ENCODE results near the gene C1orf210. TPM values are rescaled to one million over a fixed set of nuclear protein-coding genes. Genes with fewer than 3 reads are reported as not detected.

C1orf210 gene
- total RNA-seq, 1 experiment from 2014 or later = 7.8 TPM

DNA sequence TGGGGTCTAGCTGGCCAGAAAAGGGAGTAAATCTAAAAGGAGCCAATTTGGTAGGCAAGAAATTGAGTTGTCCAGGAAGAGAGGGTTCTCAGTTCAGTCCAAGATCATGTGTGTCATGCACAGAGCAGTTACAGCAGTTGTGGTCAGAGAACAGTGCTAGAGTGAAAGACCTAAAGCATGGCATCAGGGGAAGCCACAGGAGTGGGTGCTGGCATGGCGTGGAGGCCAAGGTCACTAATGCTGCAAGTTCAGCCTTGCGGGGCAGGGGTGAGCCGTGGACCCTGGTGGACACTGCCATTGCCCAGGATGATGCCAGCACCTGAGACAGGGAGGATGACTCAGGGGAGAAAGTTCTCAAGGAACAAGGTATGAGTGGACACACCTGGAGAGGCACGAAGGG lies 32.2 kb downstream of the C1orf210 start:
- ChIA-PET POLR2A (no interaction called here), CTCF (no interaction called here)
- DNase-seq = no peak
- no peak overlapping the region for H3K27ac Mint-ChIP-seq (ENCODE audit: unreplicated experiment)
- no peaks in the 10 kb centered on the region for H3K4me1 Mint-ChIP-seq (ENCODE audit: low read depth, unreplicated experiment)
- H3K27me3 Mint-ChIP-seq (ENCODE audit: insufficient read depth, unreplicated experiment) = peaks cover 6% of the 10 kb centered on the region
- H3K4me3 ChIP-seq (ENCODE audit: low read depth, low read length) = no peak overlapping the region
- BruUV-seq (replicated peaks) = no TSS peak
- H3K4me1 ChIP-seq = no peaks in the 10 kb centered on the region
- H3K27me3 ChIP-seq (replicated peaks; ENCODE audit: control insufficient read depth, insufficient read depth, low read length) = no peaks in the 10 kb centered on the region
- peaks cover 6% of the 10 kb centered on the region; the same call in 1 of the 2 replicates for H3K9me3 ChIP-seq
- H3K9me3 Mint-ChIP-seq (ENCODE audit: unreplicated experiment) = peaks cover 28% of the 10 kb centered on the region
- no peaks in the 10 kb centered on the region for H3K36me3 Mint-ChIP-seq (ENCODE audit: insufficient read depth, unreplicated experiment)
- no peaks in the 10 kb centered on the region for H3K36me3 ChIP-seq (ENCODE audit: control insufficient read depth, insufficient read depth, low read length)
- TF ChIP-seq, protein P1, sequence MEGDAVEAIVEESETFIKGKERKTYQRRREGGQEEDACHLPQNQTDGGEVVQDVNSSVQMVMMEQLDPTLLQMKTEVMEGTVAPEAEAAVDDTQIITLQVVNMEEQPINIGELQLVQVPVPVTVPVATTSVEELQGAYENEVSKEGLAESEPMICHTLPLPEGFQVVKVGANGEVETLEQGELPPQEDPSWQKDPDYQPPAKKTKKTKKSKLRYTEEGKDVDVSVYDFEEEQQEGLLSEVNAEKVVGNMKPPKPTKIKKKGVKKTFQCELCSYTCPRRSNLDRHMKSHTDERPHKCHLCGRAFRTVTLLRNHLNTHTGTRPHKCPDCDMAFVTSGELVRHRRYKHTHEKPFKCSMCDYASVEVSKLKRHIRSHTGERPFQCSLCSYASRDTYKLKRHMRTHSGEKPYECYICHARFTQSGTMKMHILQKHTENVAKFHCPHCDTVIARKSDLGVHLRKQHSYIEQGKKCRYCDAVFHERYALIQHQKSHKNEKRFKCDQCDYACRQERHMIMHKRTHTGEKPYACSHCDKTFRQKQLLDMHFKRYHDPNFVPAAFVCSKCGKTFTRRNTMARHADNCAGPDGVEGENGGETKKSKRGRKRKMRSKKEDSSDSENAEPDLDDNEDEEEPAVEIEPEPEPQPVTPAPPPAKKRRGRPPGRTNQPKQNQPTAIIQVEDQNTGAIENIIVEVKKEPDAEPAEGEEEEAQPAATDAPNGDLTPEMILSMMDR (IDR thresholded peaks at IDR 0.05; ENCODE audit: insufficient read depth in 1 of 2, low read depth in 1 of 2, low read length in 1 of 2, severe bottlenecking in 1 of 2, unreplicated experiment in 1 of 2) = no peak
- intact Hi-C loops (cut with micrococcal nuclease; ENCODE audit: unreplicated experiment) = no loop called here
- no peak overlapping the region for H3K4me3 Mint-ChIP-seq (ENCODE audit: unreplicated experiment)

DNA sequence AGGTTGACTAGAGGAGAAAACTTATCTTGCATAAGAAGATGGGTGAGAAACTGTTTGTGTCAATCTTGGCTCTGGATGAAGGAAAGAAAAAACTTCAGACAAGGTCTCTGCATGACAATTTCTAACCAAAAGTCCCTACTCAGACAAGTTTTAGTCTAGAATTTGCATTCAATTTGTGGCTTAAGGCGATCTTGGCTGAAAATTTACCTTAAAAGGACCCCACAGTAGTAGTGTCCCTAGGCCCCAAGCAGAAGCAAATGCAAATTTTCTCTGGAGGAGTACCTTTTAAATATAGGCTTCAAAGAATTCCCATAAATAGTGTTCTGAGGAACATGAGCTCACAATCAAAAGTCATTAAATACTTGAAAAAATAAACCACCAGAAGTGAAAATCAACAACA lies 33.2 kb downstream of the C1orf210 start:
- H3K4me3 Mint-ChIP-seq (ENCODE audit: unreplicated experiment) = no peak overlapping the region
- POLR2A ChIA-PET = no interaction called here
- H3K36me3 Mint-ChIP-seq (ENCODE audit: insufficient read depth, unreplicated experiment) = no peaks in the 10 kb centered on the region
- peaks cover 30% of the 10 kb centered on the region for H3K9me3 Mint-ChIP-seq (ENCODE audit: unreplicated experiment)
- Histone ChIP-seq H3K4me1 (no peaks in the 10 kb centered on the region), H3K27me3 (replicated peaks; ENCODE audit: control insufficient read depth, insufficient read depth, low read length) (no peaks in the 10 kb centered on the region), H3K9me3 (peaks cover 10% of the 10 kb centered on the region; the same call in 1 of the 2 replicates), H3K4me3 (ENCODE audit: low read depth, low read length) (no peak overlapping the region), H3K36me3 (ENCODE audit: control insufficient read depth, insufficient read depth, low read length) (no peaks in the 10 kb centered on the region)
- no peak for DNase-seq
- H3K27ac Mint-ChIP-seq (ENCODE audit: unreplicated experiment) = no peak overlapping the region
- intact Hi-C loops (cut with micrococcal nuclease; ENCODE audit: unreplicated experiment) = no loop called here
- CTCF ChIA-PET = no interaction called here
- TF ChIP-seq, protein P1 (IDR thresholded peaks at IDR 0.05; ENCODE audit: insufficient read depth in 1 of 2, low read depth in 1 of 2, low read length in 1 of 2, severe bottlenecking in 1 of 2, unreplicated experiment in 1 of 2) = no peak
- no peaks in the 10 kb centered on the region for H3K4me1 Mint-ChIP-seq (ENCODE audit: low read depth, unreplicated experiment)
- peaks cover 6% of the 10 kb centered on the region for H3K27me3 Mint-ChIP-seq (ENCODE audit: insufficient read depth, unreplicated experiment)
- BruUV-seq (replicated peaks) = no TSS peak

DNA sequence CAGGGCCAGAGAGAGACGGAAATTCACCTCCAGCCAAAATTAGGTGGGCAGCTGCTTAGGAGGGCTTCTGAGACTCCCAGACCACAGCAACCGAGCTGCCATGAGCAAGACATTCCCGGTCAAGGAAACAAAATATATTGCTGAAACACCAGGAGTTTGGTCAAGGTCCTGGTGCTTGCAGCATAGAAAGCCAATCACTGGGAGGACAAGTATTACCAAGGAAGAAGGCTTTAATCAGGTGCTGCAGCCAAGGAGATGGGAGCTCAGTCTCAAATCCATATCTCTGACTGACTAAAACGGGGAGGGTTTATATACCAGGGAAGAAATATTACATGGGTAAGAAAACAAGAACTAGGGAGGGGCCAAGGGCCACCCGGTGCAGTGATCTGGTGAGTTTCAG lies 34.4 kb downstream of the C1orf210 start:
- H3K27ac Mint-ChIP-seq (ENCODE audit: unreplicated experiment) = no peak overlapping the region
- no peak overlapping the region for H3K4me3 Mint-ChIP-seq (ENCODE audit: unreplicated experiment)
- no peaks in the 10 kb centered on the region for H3K4me1 ChIP-seq
- peaks cover 42% of the 10 kb centered on the region for H3K9me3 Mint-ChIP-seq (ENCODE audit: unreplicated experiment)
- no peaks in the 10 kb centered on the region for H3K4me1 Mint-ChIP-seq (ENCODE audit: low read depth, unreplicated experiment)
- ChIA-PET CTCF (no interaction called here), POLR2A (no interaction called here)
- intact Hi-C loops (cut with micrococcal nuclease; ENCODE audit: unreplicated experiment) = no loop called here
- BruUV-seq (replicated peaks) = no TSS peak
- no peaks in the 10 kb centered on the region for H3K36me3 ChIP-seq (ENCODE audit: control insufficient read depth, insufficient read depth, low read length)
- TF ChIP-seq, protein P1 (IDR thresholded peaks at IDR 0.05; ENCODE audit: insufficient read depth in 1 of 2, low read depth in 1 of 2, low read length in 1 of 2, severe bottlenecking in 1 of 2, unreplicated experiment in 1 of 2) = no peak
- peaks cover 11% of the 10 kb centered on the region for H3K9me3 ChIP-seq
- DNase-seq = no peak
- H3K36me3 Mint-ChIP-seq (ENCODE audit: insufficient read depth, unreplicated experiment) = no peaks in the 10 kb centered on the region
- H3K4me3 ChIP-seq (ENCODE audit: low read depth, low read length) = no peak overlapping the region
- no peaks in the 10 kb centered on the region for H3K27me3 ChIP-seq (replicated peaks; ENCODE audit: control insufficient read depth, insufficient read depth, low read length)
- H3K27me3 Mint-ChIP-seq (ENCODE audit: insufficient read depth, unreplicated experiment) = peaks cover 6% of the 10 kb centered on the region
